HG03442 (cell line): ENCODE measurements around the gene MTIF2.
"Not testable (repeated sequence)": the region's sequence is repeated elsewhere in the genome, so short reads cannot be mapped to it uniquely, and the experiment has no call there.

ENCODE experiments used
- ATAC-seq: cut with Tn5 transposase; IDR thresholded peaks from one replicate; pipeline ENCODE4 v1.9.1; 2021; ENCODE audit warnings: mild to moderate bottlenecking, moderate library complexity; ENCODE audit not compliant: unreplicated experiment

MTIF2 gene

GRCh38 chr2:55242617-55243016, 26.4 kb downstream of the MTIF2 start:
- ATAC-seq: no peak

DNA sequence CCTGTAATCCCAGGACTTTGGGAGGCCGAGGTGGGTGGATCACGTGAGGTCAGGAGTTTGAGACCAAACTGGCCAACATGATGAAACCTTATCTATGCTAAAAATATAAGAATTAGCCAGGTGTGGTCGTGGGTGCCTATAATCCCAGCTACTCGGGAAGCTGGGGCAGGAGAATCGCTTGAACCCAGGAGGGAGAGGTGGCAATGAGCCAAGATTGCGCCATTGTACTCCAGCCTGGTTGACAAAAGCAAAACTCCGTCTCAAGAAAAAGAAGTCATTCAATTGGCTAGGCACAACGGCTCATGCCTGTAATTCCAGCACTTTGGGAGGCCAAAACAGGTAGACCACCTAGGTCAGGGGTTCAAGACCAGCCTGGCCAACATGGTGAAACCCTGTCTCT, 27.4 kb downstream of the MTIF2 start:
- ATAC-seq: not testable (repeated sequence)

- ATAC-seq: no peak
These were observed 29.3 kb downstream of the MTIF2 start for GRCh38 chr2:55239656-55240222.

- ATAC-seq: no peak
These were observed 32.0 kb downstream of the MTIF2 start for GRCh38 chr2:55236992-55237543.

- no peak for ATAC-seq
These were observed 33.1 kb downstream of the MTIF2 start for GRCh38 chr2:55235724-55236538.

- ATAC-seq: no peak
These were observed 35.4 kb downstream of the MTIF2 start for GRCh38 chr2:55233658-55233940.

GRCh38 chr2:55232863-55233657, 36.0 kb downstream of the MTIF2 start:
- ATAC-seq: peak; percentile 20

GRCh38 chr2:55232084-55232862, 36.8 kb downstream of the MTIF2 start, which contains the start of the genes CLHC1 and RPS27A:
Gene CLHC1 (minus strand): TSS chr2:55232293. CDS start chr2:55222411, 9,882 bp downstream.
Gene RPS27A (plus strand): TSS chr2:55232688. CDS start chr2:55232825, 137 bp downstream.
- peak; percentile 90 for ATAC-seq

DNA sequence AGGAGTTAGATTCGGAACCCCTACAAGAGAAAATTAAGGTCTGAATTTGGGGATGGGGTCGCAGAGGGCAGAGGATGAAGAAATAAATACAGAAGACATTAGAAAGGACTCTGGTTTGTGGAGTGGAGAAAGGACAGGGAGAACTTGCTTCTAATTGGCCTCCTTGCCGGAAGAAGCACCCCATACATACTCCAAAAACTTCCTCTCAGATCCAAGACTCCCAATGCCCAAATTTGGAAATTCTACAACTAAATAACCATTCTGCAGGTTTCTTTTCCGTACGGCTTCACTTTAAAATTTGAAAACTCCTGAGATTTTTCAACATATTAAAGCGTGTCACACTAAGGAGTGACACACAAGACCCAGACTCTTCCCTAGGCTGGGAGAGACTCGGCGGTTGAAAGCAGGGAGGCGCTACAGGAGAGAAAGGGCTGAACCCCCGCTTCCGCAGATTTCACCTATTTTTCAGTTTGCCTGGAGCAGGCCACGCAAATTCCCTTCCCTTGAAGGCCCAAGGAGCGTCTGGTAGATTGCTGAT, 37.4 kb downstream of the MTIF2 start:
- no peak for ATAC-seq

DNA sequence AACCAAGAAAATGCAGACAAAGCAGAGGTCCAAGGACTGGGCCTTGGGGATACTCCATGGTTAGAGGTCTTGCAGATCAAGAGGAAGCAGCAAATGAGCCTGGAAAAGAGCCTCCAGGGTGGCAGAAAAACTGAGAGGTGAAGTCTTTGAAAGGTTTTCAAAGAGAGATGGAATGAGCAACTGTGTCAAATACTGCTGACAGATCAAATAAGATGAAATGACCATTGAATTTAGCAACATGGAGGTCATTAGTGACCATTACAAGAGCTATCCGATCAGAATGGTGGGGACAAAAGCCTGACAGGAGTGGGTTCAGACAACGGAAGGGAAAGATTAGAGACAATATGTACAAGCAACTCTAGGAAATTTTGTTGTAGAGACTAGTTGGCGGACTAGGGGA, 38.5 kb downstream of the MTIF2 start:
- no peak for ATAC-seq

GRCh38 chr2:55229221-55229620, 39.8 kb downstream of the MTIF2 start:
- no peak for ATAC-seq

- ATAC-seq: no peak
These were observed 40.8 kb downstream of the MTIF2 start for GRCh38 chr2:55228226-55228563.

DNA sequence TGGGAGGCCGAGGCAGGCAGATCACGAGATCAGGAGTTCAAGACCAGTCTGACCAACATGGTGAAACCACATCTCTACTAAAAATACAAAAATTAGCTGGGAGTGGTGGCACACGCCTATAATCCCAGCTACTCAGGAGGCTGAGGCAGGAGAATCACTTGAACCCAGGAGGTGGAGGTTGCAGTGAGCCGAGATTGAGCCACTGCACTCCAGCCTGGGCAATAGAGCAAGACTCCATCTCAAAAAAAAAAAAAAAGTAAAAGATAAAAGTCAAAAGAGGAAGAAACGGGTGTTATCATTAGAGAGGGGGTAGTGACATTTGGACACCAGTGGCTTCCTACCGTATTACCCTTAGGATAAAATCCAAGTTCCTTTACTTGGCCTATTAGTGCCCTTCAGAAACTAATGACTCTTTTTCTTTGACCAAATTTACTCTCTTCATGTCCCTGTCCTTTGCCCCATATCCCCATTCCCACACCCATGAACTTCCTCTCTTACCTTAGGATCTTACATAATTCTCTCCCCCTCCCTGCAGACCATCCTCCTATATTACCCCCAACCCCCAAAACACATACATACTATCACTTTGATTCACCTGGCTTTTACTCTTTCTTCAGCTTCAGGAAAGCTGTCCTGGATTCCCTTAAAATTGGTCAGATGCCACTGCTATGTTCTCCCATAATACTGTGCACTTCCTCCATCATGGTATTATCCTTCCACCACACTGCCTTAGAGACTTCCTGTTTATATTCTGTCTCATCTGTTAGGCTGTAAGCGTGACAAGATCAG, 41.4 kb downstream of the MTIF2 start:
- not testable (repeated sequence) for ATAC-seq

DNA sequence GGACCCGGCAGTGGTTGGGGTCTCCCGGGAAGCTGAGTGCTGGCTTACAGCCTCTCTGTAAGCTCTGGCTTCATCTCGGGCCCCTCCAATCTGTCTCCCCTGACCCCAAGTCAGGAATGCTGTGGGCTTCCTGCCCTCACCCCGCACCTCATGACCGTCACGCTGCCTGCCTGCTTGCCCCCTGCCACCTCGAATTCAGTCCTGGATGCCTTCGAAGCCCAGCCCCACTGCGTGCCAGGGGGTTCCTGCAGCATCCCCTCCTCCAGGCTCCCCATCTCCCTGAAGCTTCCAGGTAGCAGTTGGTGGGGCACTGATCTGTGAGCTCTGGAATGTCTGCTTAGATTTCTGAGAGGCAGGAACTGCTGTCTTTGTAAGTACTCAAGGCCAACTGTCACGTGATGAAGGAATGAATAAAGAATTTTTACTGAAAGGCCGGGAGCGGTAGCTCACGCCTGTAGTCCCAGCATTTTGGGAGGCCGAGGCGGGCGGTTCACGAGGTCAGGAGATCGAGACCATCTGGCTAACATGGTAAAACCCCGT, 43.5 kb downstream of the MTIF2 start:
- ATAC-seq: no peak

DNA sequence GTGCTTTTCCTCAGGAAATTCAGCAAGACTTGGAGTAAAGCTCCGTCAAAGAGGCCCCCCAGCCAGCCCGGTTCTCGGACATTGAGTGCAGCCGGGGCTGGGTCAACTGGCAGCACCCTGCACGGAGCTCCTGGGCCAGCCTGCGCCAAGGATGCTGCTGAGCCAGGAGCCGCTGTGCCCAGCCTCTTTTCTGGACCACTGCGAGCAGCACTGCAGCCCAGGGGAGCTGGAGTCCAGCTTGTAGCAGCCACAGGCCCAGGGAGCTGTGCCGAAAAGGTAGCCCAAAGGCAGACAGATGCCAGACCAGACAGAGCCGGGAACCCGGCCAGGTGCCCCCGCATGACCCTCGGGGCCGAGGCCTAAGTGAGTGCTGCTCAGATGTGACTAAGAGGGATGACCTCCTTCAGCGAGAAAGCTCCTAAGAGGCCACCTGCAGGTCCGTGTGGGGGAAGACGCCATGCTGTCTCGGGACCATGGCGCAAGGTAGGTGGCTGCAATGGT, 44.2 kb downstream of the MTIF2 start:
- no peak for ATAC-seq

- ATAC-seq: no peak
These were observed 44.9 kb downstream of the MTIF2 start for GRCh38 chr2:55223958-55224760.

DNA sequence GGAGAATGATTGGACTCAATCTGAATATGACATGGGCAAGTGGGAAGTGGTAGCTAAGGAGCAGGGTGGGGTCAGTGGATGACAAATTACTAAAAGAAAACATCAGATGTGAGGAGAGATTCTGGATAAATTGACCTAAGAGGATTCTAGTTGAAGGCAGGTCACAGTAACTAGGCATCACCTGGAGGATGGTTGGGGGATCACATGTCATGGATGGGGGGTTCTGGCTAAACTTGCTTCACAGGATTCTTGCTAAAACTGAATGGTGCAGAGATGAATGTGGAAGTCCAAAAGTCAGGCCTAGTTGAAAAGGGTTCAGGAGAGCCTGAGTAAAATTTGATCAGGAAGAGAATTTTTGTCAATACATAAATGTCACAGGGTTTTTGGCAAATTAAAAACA, 55.2 kb downstream of the MTIF2 start:
- ATAC-seq: no peak

DNA sequence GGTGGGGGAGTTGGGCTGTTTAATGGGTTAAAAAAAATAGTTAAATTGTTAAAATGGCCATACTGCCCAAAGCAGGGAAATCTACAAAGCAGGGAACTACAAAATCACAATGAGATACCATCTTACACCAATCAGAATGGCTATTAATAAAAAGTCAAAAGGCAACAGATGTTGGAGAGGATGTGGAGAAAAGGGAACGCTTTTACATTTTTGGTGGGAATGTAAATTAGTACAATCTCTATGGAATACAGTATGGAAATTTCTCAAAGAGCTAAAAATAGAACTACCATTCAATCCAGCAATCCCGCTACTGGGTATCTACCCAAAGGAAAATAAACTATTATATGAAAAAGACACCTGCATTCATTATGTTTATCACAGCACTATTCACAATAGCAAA, 64.1 kb downstream of the MTIF2 start:
- no peak for ATAC-seq

GRCh38 chr2:55204536-55204935, 64.5 kb downstream of the MTIF2 start:
- no peak for ATAC-seq
